Activated CD4-positive, alpha-beta T cell treated with anti-CD3 and anti-CD28 coated beads, Interleukin-2, amount 50 U/mL, for 24 hours (primary cell): ENCODE data around the gene SLC8A3.

Source experiments
- DNase-seq, 2 donors: peaks; one replicate each; pipeline ENCODE4 v3.0.0-alpha.2; 2020; ENCODE audit warnings: low read depth in 1 of 2, low spot score in 1 of 2

The SLC8A3 gene

DNA sequence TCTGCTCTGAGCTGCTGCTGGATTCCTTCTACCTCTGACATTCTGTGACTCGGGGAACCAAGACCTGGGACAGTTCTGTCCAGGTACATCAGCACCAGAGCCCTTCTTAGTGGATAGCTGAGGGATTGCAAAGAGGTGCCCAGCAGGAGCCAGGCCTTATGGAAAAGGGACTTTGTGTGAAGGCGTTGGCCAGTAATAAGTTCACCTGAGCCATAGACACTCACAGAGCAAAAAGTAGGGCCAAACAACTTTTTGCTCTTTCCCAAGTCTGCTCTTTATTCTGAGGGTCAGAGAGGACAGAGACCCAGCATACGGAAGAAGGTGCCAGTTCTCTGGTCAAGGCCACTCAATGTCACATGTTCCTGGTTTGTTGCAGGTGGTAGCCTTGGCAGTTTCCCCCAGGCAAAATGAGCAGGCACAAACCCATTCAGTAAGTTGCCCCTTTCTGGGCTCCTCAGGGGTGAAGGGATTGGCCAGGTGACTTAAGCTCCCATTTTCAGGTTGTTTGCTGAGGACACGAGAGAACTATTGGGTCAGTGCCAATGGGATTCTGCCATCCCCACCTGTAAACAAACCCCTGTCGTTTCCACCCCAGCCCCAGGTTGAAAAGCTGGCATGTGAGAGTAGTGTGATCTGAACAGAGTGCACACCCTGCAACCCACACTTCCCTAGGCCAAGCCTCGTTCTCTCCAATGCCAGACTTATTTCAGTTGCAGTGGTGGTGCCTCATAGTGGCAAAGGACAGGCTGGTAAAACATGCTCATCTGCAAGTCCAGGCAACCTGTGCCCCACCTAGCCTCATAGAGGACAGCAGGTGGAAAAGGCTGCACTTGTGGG is 159.2 kb downstream of the SLC8A3 start:
- DNase-seq = no peak

GRCh38 chr14:70027785-70028428 is 160.8 kb downstream of the SLC8A3 start:
- DNase-seq = peak; percentile 38 to 52

DNA sequence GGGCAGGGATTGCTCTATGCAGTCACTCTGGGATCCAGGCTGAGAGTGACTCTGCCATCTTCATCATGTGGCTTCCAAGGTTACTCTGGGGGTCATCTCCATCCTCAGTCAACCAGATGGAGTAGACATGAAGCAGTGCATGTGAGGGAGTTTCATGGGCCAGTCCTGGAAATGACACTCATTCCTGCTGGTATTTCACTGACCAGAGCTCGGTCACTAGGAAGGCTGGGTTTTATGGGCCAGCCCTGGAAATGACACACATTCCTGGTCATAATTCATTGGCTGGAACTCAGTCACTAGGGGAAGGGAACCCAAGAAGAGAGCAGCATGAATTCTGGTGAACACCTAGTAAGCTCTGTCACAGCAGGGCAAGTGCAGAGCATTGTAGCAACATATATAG is 164.9 kb downstream of the SLC8A3 start:
- no peak for DNase-seq

DNA sequence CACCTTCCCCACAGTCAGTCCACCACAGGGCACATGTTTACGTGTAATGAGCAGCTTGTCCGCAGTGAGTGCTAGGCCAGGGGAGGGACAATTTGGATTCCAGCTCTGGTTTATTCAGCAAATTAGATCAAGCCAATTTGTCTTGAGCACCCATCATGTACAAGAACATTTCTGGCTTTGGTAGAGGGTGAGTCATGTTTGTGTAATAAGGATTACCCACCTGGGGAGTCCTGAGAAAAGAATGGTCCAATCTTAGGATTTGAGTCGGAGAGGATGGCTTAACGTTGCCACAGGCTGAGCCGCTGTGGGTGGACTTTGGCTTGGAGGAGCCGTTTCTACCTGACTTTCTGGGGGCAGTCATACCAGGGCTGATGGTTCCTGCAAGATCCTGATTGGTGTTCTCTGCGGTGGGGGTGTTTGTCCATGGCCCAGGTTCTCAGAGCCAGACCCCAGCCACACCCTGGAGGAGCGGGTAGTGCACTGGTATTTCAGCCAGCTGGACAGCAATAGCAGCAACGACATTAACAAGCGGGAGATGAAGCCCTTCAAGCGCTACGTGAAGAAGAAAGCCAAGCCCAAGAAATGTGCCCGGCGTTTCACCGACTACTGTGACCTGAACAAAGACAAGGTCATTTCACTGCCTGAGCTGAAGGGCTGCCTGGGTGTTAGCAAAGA is 165.8 kb downstream of the SLC8A3 start:
- no peak for DNase-seq

DNA sequence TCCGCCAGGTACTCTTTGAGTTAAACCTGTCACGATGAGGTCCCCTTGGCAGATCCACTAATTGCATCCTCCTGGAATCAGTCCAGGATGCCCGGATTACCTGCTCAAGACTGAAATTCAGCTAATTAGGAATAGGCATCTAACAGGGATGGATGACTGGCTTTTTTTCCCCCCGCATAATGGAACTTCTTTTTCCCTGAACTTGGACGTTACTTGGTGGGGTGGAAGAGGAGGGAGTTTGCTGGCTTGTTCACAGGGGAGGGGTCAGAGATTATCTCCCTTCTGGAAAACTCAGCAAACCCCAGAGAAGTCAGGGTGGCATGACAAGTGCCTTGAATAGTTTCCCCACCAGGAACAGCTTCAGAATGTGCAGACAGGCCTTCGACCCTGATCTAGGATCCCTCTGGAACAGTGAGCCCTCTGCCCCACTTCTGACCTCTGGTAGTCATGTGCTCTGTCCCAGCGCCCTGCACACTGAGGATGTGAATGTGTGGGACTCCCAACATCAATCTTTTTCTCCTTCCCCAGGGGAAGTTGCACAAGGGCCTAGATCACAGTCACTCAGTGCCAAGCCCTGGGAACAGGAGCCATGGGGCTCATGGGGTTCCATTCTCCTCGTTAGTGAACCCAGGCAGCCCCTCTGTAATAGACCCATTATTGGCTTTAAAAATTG is 167.1 kb downstream of the SLC8A3 start:
- no peak for DNase-seq

DNA sequence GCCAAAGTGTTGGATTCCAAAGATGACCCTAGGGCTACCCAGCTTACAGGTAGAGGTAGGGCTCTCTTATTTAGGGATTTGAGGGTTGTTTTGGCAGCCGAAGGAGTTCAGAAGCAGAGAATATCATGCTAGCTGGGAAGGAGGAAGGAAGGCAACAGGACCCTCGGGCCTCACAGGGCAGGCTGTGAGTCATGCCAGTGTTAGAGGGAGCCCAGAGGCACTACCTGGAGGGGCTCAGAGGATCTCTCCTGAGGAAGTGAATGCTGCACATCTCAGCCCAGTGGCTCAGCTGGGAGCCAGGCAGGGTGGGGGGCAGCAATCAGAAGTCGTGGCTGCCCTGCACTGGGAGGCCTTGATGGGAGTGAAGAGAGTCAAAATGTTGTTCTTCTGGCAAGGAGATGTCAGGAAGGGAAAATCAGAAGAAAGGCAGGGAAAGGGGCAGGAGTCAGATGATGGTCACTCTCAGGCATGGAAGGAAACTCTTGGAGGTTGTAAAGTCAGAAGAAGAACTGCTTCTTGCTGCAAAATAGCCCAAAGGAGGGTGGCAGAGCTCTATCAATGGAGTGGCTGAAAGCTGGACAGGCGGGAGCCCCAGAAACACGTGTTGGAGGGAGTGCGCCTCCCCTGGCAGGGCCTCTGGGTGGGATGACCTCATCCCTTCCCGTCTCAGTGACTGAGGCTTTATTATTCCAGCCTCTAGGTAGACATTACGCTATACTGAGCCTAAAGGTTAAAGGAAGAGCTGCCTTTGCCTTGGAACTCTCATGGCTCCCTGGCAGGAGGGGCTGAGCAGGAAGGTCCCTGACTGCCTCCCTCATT is 168.2 kb downstream of the SLC8A3 start:
- DNase-seq = no peak

GRCh38 chr14:70019695-70020094 is 169.1 kb downstream of the SLC8A3 start:
- no peak for DNase-seq

DNA sequence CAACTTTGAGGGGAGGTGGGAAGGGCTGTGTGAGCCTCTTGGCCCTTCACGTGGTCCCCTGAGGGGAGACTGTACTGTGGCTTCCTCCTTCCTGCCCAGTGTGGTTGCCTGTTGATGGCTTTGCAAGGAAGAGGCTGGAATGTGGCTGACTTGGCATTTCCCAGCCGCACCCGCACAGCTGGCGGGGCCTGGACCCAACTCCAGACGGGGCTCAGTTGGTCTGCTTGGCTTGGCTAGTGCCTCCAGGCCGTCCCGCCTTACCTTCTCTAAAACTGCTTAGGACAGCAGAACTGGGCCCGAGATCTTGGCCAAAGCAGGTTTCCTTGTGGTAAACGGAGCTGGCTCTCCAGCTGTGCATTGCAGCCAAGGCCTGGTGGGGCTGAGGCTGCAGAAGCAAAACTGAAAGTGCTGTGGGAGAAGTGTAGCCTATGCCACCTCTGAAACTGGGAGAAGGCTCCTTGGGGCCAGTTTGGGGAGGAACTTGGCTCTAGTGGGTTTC is 170.0 kb downstream of the SLC8A3 start:
- no peak for DNase-seq

- DNase-seq = no peak
Observed at GRCh38 chr14:70018230-70018629, 170.5 kb downstream of the SLC8A3 start.

- no peak for DNase-seq
Observed at GRCh38 chr14:70014406-70015095, 174.2 kb downstream of the SLC8A3 start.

GRCh38 chr14:70013271-70013873 is 175.4 kb downstream of the SLC8A3 start:
- DNase-seq = no peak

DNA sequence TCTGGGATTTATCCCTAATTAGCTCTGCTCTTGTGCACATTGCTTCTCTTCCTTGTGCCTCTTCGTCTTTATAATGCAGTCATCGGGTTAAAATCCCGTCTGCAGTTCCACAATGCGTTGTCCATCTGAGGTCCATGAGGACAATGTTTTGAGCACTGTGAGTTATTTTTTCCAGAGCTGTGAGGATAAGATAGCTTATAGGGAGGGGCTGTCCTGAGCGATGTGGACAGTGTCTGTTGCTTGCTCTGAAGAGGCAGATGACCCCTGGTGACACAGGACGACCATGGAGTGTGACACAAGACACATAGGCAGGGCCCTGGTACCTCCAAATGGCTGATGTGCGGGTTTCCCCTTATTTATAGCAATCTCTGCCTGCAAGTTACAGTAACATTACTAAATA is 177.0 kb downstream of the SLC8A3 start:
- DNase-seq = no peak

DNA sequence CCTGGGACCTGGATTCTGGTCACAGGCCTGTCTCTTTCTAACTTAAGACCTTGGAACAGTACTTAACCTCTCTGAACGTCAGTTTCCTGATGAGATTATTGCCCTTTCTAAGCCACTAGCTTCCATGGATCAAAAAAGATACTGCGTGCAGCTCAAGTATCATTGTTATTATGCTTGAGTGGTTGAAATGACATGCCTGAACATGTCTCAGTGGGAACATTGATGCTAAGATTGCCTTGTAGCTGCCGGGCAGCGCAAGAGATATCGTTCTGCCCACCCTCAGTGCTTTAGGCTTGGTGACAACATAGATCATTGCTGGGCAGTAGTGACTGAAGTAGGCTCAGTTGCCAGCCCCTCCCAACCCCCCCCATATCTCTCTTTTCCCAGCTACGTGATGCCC is 177.7 kb downstream of the SLC8A3 start:
- DNase-seq = no peak

GRCh38 chr14:70009961-70010360 is 178.8 kb downstream of the SLC8A3 start:
- no peak for DNase-seq

- no peak for DNase-seq
Observed at GRCh38 chr14:70008284-70009262, 180.2 kb downstream of the SLC8A3 start.

- no peak for DNase-seq
Observed at GRCh38 chr14:70006699-70007098, 182.1 kb downstream of the SLC8A3 start.

DNA sequence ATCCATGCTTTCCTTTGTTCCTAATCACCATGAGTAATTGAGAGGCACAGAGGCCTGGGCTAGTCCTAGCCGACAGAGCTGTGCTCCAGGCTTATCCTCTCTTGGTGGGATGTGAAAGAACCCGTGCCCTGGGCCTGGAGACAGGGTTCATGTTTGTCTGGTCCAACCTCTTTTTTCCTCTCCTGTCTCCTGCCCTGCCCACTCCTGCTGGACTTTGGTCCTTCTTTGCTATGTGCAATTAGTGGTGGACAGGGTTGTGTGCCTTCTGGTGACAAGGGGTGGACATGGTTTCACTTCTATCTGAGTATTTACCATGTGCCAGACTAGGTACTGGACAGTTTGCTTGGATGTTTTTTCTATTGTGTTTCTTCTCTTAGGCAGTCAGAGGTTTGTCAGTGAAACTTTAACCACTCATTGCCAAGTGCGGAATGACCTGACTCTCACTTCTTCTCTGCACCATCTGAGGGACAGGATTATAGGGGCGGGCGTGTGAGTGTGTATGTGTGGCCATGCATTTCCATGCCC is 183.4 kb downstream of the SLC8A3 start:
- DNase-seq = no peak

GRCh38 chr14:70004791-70005190 is 184.0 kb downstream of the SLC8A3 start:
- no peak for DNase-seq
